CD4-positive, alpha-beta T cell treated with Interleukin-4 for 4 hours (primary cell): ENCODE measurements around the gene POFUT2.
"Not testable (repeated sequence)": the region's sequence is repeated elsewhere in the genome, so short reads cannot be mapped to it uniquely, and the experiment has no call there.

Experiments
- DNase-seq: peaks from one replicate; pipeline ENCODE4 v3.0.0-alpha.2; 2020

POFUT2 gene

GRCh38 chr21:45325206-45326168 is 37.8 kb upstream of the POFUT2 start:
- DNase-seq = no peak

GRCh38 chr21:45324489-45325205 is 37.0 kb upstream of the POFUT2 start:
- DNase-seq = no peak

- no peak for DNase-seq
Observed at GRCh38 chr21:45323487-45324311, 36.0 kb upstream of the POFUT2 start.

- DNase-seq = no peak
Observed at GRCh38 chr21:45322960-45323461, 35.3 kb upstream of the POFUT2 start.

- no peak for DNase-seq
Observed at GRCh38 chr21:45322231-45322959, 34.7 kb upstream of the POFUT2 start.

GRCh38 chr21:45320261-45321025 is 32.7 kb upstream of the POFUT2 start:
- no peak for DNase-seq

GRCh38 chr21:45319461-45320211 is 31.9 kb upstream of the POFUT2 start:
- no peak for DNase-seq

- no peak for DNase-seq
Observed at GRCh38 chr21:45318556-45319404, 31.1 kb upstream of the POFUT2 start.

- DNase-seq = no peak
Observed at GRCh38 chr21:45318146-45318555, 30.5 kb upstream of the POFUT2 start.

GRCh38 chr21:45317398-45318145 is 29.9 kb upstream of the POFUT2 start:
- no peak for DNase-seq

- no peak for DNase-seq
Observed at GRCh38 chr21:45316871-45317397, 29.2 kb upstream of the POFUT2 start.

GRCh38 chr21:45315676-45316470 is 28.2 kb upstream of the POFUT2 start:
- DNase-seq = not testable (repeated sequence)

- no peak for DNase-seq
Observed at GRCh38 chr21:45313682-45314081, 26.0 kb upstream of the POFUT2 start.

- DNase-seq = no peak
Observed at GRCh38 chr21:45313015-45313414, 25.3 kb upstream of the POFUT2 start.

- DNase-seq = no peak
Observed at GRCh38 chr21:45312296-45312695, 24.6 kb upstream of the POFUT2 start.

- no peak for DNase-seq
Observed at GRCh38 chr21:45310459-45310858, 22.8 kb upstream of the POFUT2 start.

- DNase-seq = no peak
Observed at GRCh38 chr21:45309987-45310381, 22.3 kb upstream of the POFUT2 start.
